ENCODE measurements around the gene DNAI2.
"Not testable (repeated sequence)": the region's sequence is repeated elsewhere in the genome, so short reads cannot be mapped to it uniquely, and the experiment has no call there.

Gene DNAI2

GRCh38 chr17:74257311-74257710 is 16.7 kb upstream of the DNAI2 start:
- no peak for DNase-seq (ENCODE audit: insufficient read length, low spot score)
- TF ChIP-seq CTCF (IDR thresholded peaks at IDR 0.05; ENCODE audit: insufficient read depth, missing control alignments) = no peak
- FAIRE-seq = no peak

- FAIRE-seq = no peak
- no peak for TF ChIP-seq CTCF (IDR thresholded peaks at IDR 0.05; ENCODE audit: insufficient read depth, missing control alignments)
Measured at GRCh38 chr17:74259667-74260524, 14.1 kb upstream of the DNAI2 start.

GRCh38 chr17:74260525-74260850 is 13.5 kb upstream of the DNAI2 start:
- FAIRE-seq (no peak), DNase-seq (ENCODE audit: insufficient read length, low spot score) (no peak)
- no peak for TF ChIP-seq CTCF (IDR thresholded peaks at IDR 0.05; ENCODE audit: insufficient read depth, missing control alignments)

More at GRCh38 chr17:74259667-74260524, 14.1 kb upstream of the DNAI2 start:
- no peak for DNase-seq (ENCODE audit: insufficient read length, low spot score)

GRCh38 chr17:74262601-74263000 is 11.4 kb upstream of the DNAI2 start:
- TF ChIP-seq CTCF (IDR thresholded peaks at IDR 0.05; ENCODE audit: insufficient read depth, missing control alignments) = no peak
- DNase-seq (ENCODE audit: insufficient read length, low spot score) = no peak
- FAIRE-seq = no peak

- not testable (repeated sequence) for FAIRE-seq; DNase-seq (ENCODE audit: insufficient read length, low spot score)
Measured at GRCh38 chr17:74267054-74267453, 7.0 kb upstream of the DNAI2 start.

GRCh38 chr17:74267579-74267978 is 6.5 kb upstream of the DNAI2 start:
- no peak for FAIRE-seq
- DNase-seq (ENCODE audit: insufficient read length, low spot score) = no peak
- TF ChIP-seq CTCF (IDR thresholded peaks at IDR 0.05; ENCODE audit: insufficient read depth, missing control alignments) = no peak

GRCh38 chr17:74267987-74268499 is 6.0 kb upstream of the DNAI2 start:
- no peak for DNase-seq (ENCODE audit: insufficient read length, low spot score)
- TF ChIP-seq CTCF (IDR thresholded peaks at IDR 0.05; ENCODE audit: insufficient read depth, missing control alignments) = no peak
- no peak for FAIRE-seq
